Measurements from ENCODE around the gene ADPRH. TPM values are rescaled to one million over a fixed set of nuclear protein-coding genes. Genes with fewer than 3 reads are reported as not detected.
A peak's percentile ranks its signal among the peaks of the same experiment; 100 is the strongest.

Gene ADPRH
- total RNA-seq, 1 experiment from 2014 or later = 3.6 TPM

GRCh38 chr3:119558626-119559317, 20.5 kb upstream of the ADPRH start:
- H3K4me3 Mint-ChIP-seq = no peak overlapping the region
- peaks cover 2% of the 10 kb centered on the region; the same call in 1 of the 2 replicates for H3K9me3 Mint-ChIP-seq
- no peak for ATAC-seq
- CTCF ChIA-PET = interaction anchor here (0.8 to 1.0 kb wide), 2 partner anchors 42 to 122 kb away, joined by 3 to 5 read pairs; no protein-coding TSS in a partner anchor
- TF ChIP-seq, protein P1, sequence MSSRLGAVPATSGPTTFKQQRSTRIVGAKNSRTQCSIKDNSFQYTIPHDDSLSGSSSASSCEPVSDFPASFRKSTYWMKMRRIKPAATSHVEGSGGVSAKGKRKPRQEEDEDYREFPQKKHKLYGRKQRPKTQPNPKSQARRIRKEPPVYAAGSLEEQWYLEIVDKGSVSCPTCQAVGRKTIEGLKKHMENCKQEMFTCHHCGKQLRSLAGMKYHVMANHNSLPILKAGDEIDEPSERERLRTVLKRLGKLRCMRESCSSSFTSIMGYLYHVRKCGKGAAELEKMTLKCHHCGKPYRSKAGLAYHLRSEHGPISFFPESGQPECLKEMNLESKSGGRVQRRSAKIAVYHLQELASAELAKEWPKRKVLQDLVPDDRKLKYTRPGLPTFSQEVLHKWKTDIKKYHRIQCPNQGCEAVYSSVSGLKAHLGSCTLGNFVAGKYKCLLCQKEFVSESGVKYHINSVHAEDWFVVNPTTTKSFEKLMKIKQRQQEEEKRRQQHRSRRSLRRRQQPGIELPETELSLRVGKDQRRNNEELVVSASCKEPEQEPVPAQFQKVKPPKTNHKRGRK (CRISPR knock-in tag; IDR thresholded peaks at IDR 0.05; ENCODE audit: borderline replicate concordance) = no peak
- TF ChIP-seq, protein P2, sequence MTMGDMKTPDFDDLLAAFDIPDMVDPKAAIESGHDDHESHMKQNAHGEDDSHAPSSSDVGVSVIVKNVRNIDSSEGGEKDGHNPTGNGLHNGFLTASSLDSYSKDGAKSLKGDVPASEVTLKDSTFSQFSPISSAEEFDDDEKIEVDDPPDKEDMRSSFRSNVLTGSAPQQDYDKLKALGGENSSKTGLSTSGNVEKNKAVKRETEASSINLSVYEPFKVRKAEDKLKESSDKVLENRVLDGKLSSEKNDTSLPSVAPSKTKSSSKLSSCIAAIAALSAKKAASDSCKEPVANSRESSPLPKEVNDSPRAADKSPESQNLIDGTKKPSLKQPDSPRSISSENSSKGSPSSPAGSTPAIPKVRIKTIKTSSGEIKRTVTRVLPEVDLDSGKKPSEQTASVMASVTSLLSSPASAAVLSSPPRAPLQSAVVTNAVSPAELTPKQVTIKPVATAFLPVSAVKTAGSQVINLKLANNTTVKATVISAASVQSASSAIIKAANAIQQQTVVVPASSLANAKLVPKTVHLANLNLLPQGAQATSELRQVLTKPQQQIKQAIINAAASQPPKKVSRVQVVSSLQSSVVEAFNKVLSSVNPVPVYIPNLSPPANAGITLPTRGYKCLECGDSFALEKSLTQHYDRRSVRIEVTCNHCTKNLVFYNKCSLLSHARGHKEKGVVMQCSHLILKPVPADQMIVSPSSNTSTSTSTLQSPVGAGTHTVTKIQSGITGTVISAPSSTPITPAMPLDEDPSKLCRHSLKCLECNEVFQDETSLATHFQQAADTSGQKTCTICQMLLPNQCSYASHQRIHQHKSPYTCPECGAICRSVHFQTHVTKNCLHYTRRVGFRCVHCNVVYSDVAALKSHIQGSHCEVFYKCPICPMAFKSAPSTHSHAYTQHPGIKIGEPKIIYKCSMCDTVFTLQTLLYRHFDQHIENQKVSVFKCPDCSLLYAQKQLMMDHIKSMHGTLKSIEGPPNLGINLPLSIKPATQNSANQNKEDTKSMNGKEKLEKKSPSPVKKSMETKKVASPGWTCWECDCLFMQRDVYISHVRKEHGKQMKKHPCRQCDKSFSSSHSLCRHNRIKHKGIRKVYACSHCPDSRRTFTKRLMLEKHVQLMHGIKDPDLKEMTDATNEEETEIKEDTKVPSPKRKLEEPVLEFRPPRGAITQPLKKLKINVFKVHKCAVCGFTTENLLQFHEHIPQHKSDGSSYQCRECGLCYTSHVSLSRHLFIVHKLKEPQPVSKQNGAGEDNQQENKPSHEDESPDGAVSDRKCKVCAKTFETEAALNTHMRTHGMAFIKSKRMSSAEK (CRISPR knock-in tag; IDR thresholded peaks at IDR 0.05; ENCODE audit: borderline replicate concordance) = no peak
- POLR2A ChIA-PET = no interaction called here
- H3K27me3 Mint-ChIP-seq (ENCODE audit: low read depth) = peaks cover 2% of the 10 kb centered on the region
- H3K36me3 Mint-ChIP-seq = no peaks in the 10 kb centered on the region
- no peak overlapping the region for H3K27ac Mint-ChIP-seq
- no peak for DNase-seq (ENCODE audit: low spot score)
- H3K4me1 Mint-ChIP-seq = peaks cover 9% of the 10 kb centered on the region; the same call in 1 of the 2 replicates

DNA sequence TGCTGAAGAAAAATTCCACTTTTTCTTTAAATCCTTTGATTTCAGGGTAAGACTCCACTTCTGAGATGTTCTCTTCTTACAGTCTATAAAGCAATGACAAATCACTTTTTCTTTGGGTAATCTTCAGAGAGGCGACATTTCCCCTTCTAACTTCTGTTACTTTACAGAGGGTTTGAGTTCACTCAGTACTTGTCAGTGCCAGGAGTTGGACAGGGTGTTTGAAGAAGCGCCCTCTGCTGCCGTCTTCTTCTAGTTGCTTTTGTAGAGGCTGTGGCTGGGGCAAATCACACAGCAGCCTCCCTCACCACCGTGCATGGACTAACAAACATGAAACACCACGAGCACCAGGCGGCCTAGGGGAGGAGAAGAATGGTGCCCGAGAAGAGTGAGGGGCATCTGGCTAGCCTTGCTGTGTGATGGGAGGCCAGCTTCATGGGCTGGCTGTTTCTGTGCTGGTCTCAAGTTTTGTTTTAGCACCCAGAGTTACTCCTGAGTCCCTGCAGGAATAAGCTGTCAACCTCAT, 19.8 kb upstream of the ADPRH start, which contains the start of gene CD80:
Gene CD80 (minus strand): TSS at position 174 of the 523 bp plus-strand sequence. CDS start 1,886 bp downstream, outside the sequence.
- peaks cover 3% of the 10 kb centered on the region; the same call in 1 of the 2 replicates for H3K9me3 Mint-ChIP-seq
- H3K4me3 Mint-ChIP-seq = no peak within 1 kb of the TSS
- H3K27me3 Mint-ChIP-seq (ENCODE audit: low read depth) = peaks cover 4% of the 10 kb centered on the region
- H3K27ac Mint-ChIP-seq = no peak within 1 kb of the TSS
- no peaks in the 10 kb centered on the region for H3K36me3 Mint-ChIP-seq
- TF ChIP-seq NR1H2 (CRISPR knock-in tag; IDR thresholded peaks at IDR 0.05) (no peak), ATF6 (CRISPR knock-in tag; IDR thresholded peaks at IDR 0.05) (no peak), NFE2L1 (CRISPR knock-in tag; IDR thresholded peaks at IDR 0.05) (no peak), SMAD3 (CRISPR knock-in tag; IDR thresholded peaks at IDR 0.05; ENCODE audit: borderline replicate concordance) (no peak), HMGA2 (CRISPR knock-in tag; IDR thresholded peaks at IDR 0.05) (no peak), RORB (CRISPR knock-in tag; IDR thresholded peaks at IDR 0.05) (no peak), MXD4 (CRISPR knock-in tag; IDR thresholded peaks at IDR 0.05; ENCODE audit: borderline replicate concordance) (no peak), CREM (CRISPR knock-in tag; IDR thresholded peaks at IDR 0.05) (no peak), PRRX2 (CRISPR knock-in tag; IDR thresholded peaks at IDR 0.05) (no peak), ZNF281 (CRISPR knock-in tag; IDR thresholded peaks at IDR 0.05) (no peak), GTF2I (CRISPR knock-in tag; conservative IDR thresholded peaks at IDR 0.05) (no peak)
- TF ChIP-seq, protein P3, sequence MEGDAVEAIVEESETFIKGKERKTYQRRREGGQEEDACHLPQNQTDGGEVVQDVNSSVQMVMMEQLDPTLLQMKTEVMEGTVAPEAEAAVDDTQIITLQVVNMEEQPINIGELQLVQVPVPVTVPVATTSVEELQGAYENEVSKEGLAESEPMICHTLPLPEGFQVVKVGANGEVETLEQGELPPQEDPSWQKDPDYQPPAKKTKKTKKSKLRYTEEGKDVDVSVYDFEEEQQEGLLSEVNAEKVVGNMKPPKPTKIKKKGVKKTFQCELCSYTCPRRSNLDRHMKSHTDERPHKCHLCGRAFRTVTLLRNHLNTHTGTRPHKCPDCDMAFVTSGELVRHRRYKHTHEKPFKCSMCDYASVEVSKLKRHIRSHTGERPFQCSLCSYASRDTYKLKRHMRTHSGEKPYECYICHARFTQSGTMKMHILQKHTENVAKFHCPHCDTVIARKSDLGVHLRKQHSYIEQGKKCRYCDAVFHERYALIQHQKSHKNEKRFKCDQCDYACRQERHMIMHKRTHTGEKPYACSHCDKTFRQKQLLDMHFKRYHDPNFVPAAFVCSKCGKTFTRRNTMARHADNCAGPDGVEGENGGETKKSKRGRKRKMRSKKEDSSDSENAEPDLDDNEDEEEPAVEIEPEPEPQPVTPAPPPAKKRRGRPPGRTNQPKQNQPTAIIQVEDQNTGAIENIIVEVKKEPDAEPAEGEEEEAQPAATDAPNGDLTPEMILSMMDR (IDR thresholded peaks at IDR 0.05) = no peak
- TF ChIP-seq, protein P4, sequence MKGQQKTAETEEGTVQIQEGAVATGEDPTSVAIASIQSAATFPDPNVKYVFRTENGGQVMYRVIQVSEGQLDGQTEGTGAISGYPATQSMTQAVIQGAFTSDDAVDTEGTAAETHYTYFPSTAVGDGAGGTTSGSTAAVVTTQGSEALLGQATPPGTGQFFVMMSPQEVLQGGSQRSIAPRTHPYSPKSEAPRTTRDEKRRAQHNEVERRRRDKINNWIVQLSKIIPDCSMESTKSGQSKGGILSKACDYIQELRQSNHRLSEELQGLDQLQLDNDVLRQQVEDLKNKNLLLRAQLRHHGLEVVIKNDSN (CRISPR knock-in tag; IDR thresholded peaks at IDR 0.05) = no peak
- peak; percentile 65 for DNase-seq (ENCODE audit: low spot score)
- peak; percentile 98 for ATAC-seq
- H3K4me1 Mint-ChIP-seq = peaks cover 9% of the 10 kb centered on the region; the same call in 1 of the 2 replicates
- ChIA-PET CTCF (interaction anchor here (0.6 to 1.1 kb wide), 6 partner anchors 13 to 676 kb away, joined by 3 to 5 read pairs (median 3); no protein-coding TSS in a partner anchor), POLR2A (no interaction called here)
